ENCODE data around the gene SEMA6A.

SEMA6A gene

DNA sequence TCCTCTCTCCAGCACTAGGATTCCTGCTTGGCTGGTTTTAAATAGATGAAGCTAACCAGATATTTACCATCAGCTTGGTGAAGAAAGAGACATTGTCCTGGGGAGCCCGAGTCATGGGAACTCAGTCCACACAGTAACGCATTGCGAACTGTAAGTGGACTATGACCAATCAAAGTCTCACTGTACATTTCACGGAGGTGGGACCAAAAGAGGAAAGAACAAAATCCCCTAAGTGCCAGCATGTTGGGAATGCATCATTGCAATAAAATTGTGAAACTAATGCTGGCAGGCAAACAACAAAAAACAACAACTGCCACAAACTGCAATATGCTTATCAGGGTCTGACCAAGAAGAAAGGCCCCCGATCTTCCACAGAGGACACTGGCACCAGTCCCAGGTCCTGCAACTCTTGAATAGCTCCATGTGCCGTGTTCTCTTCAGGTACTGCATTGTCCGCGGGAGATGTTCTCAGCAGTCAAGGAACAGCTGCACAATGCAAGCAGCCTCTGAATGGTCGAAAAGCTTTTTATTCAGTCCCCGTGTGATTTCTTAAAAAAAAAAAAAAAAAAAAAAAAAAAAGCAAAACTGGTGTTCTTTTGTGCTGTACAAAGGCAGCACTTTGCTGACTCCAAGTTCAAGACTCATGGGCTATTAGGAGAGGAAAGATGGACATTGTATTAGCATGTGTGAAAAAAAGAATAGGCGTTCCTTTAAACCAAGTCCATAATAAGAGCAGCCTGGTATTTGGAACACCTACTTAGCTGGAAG lies 38.1 kb downstream of the SEMA6A start:
- H3K4me1 ChIP-seq (ENCODE audit: insufficient read depth, insufficient read length) = peaks cover 7% of the 10 kb centered on the region
- H3K27me3 ChIP-seq (ENCODE audit: insufficient read depth, insufficient read length) = no peaks in the 10 kb centered on the region
- TF ChIP-seq ZNF274 (IDR thresholded peaks at IDR 0.05; ENCODE audit: low read depth, low read length) (no peak), YY1 (IDR thresholded peaks at IDR 0.05; ENCODE audit: insufficient read depth, insufficient read length) (no peak), SUZ12 (IDR thresholded peaks at IDR 0.05; ENCODE audit: extremely low read depth, insufficient read depth, insufficient read length) (no peak)
- no peak overlapping the region for H3K9ac ChIP-seq (ENCODE audit: insufficient read length, low read depth)
- no peak for DNase-seq (ENCODE audit: low read depth, low spot score)
- no peaks in the 10 kb centered on the region for H3K9me3 ChIP-seq (ENCODE audit: insufficient read depth, low read length)
- no peak overlapping the region for H3K4me3 ChIP-seq (ENCODE audit: insufficient read length, low read depth)
- H3K36me3 ChIP-seq (ENCODE audit: insufficient read depth, insufficient read length, low read length) = peaks cover 3% of the 10 kb centered on the region

GRCh38 chr5:116534964-116535651 lies 39.5 kb downstream of the SEMA6A start:
- peaks cover 7% of the 10 kb centered on the region for H3K4me1 ChIP-seq (ENCODE audit: insufficient read depth, insufficient read length)

DNA sequence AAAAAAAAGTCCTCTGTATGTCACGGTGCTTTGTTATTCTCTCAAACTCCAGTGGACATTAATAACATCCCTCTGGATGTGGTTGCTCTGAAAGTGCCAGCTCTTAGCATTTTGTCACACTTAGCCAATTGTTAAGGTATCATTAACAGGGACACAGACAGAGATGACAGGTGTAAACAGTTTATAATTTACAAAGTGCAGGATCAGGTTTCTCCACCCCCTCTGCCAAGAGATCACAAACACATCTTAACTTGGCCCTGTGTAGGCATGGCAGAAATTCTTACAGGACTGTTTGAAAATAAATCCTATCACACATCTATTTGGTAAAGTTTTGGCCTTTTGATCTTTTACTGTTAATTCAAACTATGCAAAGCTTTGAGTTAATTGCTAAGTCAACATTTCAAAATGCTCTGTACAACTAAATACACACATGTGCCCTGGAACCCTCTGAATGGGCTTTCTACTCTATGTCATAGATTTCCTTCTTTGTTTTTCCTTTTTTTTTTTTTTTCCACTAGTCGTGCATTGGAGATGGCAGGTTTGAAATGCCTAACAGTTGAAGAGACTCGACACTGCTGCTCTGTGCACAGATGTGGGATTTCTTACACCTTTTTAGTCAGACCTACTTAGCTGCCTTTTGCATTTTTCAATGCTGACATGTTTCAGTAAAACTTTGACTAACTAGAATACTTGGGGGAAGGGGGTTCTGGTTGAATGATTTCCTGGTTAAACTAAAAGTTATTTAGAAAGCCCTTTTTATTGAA lies 41.7 kb downstream of the SEMA6A start:
- H3K4me1 ChIP-seq (ENCODE audit: insufficient read depth, insufficient read length) = peaks cover 7% of the 10 kb centered on the region
- no peaks in the 10 kb centered on the region for H3K9me3 ChIP-seq (ENCODE audit: insufficient read depth, low read length)
- H3K27me3 ChIP-seq (ENCODE audit: insufficient read depth, insufficient read length) = no peaks in the 10 kb centered on the region
- H3K36me3 ChIP-seq (ENCODE audit: insufficient read depth, insufficient read length, low read length) = no peaks in the 10 kb centered on the region
- H3K9ac ChIP-seq (ENCODE audit: insufficient read length, low read depth) = no peak overlapping the region
- no peak for DNase-seq (ENCODE audit: low read depth, low spot score)
- H3K4me3 ChIP-seq (ENCODE audit: insufficient read length, low read depth) = no peak overlapping the region
- TF ChIP-seq SUZ12 (IDR thresholded peaks at IDR 0.05; ENCODE audit: extremely low read depth, insufficient read depth, insufficient read length) (no peak), ZNF274 (IDR thresholded peaks at IDR 0.05; ENCODE audit: low read depth, low read length) (no peak), YY1 (IDR thresholded peaks at IDR 0.05; ENCODE audit: insufficient read depth, insufficient read length) (no peak)

More at GRCh38 chr5:116534964-116535651, 39.5 kb downstream of the SEMA6A start:
- no peaks in the 10 kb centered on the region for H3K27me3 ChIP-seq (ENCODE audit: insufficient read depth, insufficient read length)
- no peaks in the 10 kb centered on the region for H3K36me3 ChIP-seq (ENCODE audit: insufficient read depth, insufficient read length, low read length)
- no peak overlapping the region for H3K4me3 ChIP-seq (ENCODE audit: insufficient read length, low read depth)
- no peak for DNase-seq (ENCODE audit: low read depth, low spot score)
- no peak overlapping the region for H3K9ac ChIP-seq (ENCODE audit: insufficient read length, low read depth)
- TF ChIP-seq SUZ12 (IDR thresholded peaks at IDR 0.05; ENCODE audit: extremely low read depth, insufficient read depth, insufficient read length) = no peak
- no peak for TF ChIP-seq ZNF274 (IDR thresholded peaks at IDR 0.05; ENCODE audit: low read depth, low read length)
- TF ChIP-seq YY1 (IDR thresholded peaks at IDR 0.05; ENCODE audit: insufficient read depth, insufficient read length) = no peak
- H3K9me3 ChIP-seq (ENCODE audit: insufficient read depth, low read length) = no peaks in the 10 kb centered on the region

GRCh38 chr5:116531635-116532034 lies 43.0 kb downstream of the SEMA6A start:
- Histone ChIP-seq H3K4me1 (ENCODE audit: insufficient read depth, insufficient read length) (peaks cover 7% of the 10 kb centered on the region), H3K9me3 (ENCODE audit: insufficient read depth, low read length) (no peaks in the 10 kb centered on the region), H3K27me3 (ENCODE audit: insufficient read depth, insufficient read length) (no peaks in the 10 kb centered on the region), H3K4me3 (ENCODE audit: insufficient read length, low read depth) (no peak overlapping the region), H3K36me3 (ENCODE audit: insufficient read depth, insufficient read length, low read length) (no peaks in the 10 kb centered on the region), H3K9ac (ENCODE audit: insufficient read length, low read depth) (no peak overlapping the region)
- TF ChIP-seq ZNF274 (IDR thresholded peaks at IDR 0.05; ENCODE audit: low read depth, low read length) = no peak
- TF ChIP-seq YY1 (IDR thresholded peaks at IDR 0.05; ENCODE audit: insufficient read depth, insufficient read length) = no peak
- no peak for TF ChIP-seq SUZ12 (IDR thresholded peaks at IDR 0.05; ENCODE audit: extremely low read depth, insufficient read depth, insufficient read length)
- no peak for DNase-seq (ENCODE audit: low read depth, low spot score)

DNA sequence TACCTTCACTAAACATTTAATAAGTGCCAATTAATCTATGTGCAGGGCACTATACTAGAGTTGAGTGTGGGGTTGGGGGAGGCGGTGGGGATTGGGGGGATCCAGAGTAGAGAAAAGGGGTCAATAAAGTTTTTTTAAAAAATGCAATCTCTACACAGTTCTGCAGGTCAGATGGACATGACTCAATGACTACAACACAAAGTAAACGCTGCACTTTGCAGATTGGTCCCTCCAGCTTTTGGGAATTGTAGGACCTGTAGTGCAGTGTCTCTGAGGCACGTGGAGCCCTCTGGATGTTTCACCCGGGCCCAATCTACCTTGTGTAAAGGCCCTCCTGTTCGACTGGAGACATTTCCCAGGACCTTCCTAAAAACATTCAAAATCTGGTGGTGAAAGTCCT lies 43.5 kb downstream of the SEMA6A start:
- no peak for DNase-seq (ENCODE audit: low read depth, low spot score)
- Histone ChIP-seq H3K9me3 (ENCODE audit: insufficient read depth, low read length) (no peaks in the 10 kb centered on the region), H3K4me3 (ENCODE audit: insufficient read length, low read depth) (no peak overlapping the region), H3K4me1 (ENCODE audit: insufficient read depth, insufficient read length) (peaks cover 5% of the 10 kb centered on the region), H3K27me3 (ENCODE audit: insufficient read depth, insufficient read length) (no peaks in the 10 kb centered on the region), H3K9ac (ENCODE audit: insufficient read length, low read depth) (no peak overlapping the region), H3K36me3 (ENCODE audit: insufficient read depth, insufficient read length, low read length) (no peaks in the 10 kb centered on the region)
- TF ChIP-seq SUZ12 (IDR thresholded peaks at IDR 0.05; ENCODE audit: extremely low read depth, insufficient read depth, insufficient read length) (no peak), YY1 (IDR thresholded peaks at IDR 0.05; ENCODE audit: insufficient read depth, insufficient read length) (no peak), ZNF274 (IDR thresholded peaks at IDR 0.05; ENCODE audit: low read depth, low read length) (no peak)

GRCh38 chr5:116530276-116530675 lies 44.3 kb downstream of the SEMA6A start:
- H3K9ac ChIP-seq (ENCODE audit: insufficient read length, low read depth) = no peak overlapping the region
- DNase-seq (ENCODE audit: low read depth, low spot score) = no peak
- no peaks in the 10 kb centered on the region for H3K27me3 ChIP-seq (ENCODE audit: insufficient read depth, insufficient read length)
- H3K4me1 ChIP-seq (ENCODE audit: insufficient read depth, insufficient read length) = peaks cover 4% of the 10 kb centered on the region
- TF ChIP-seq YY1 (IDR thresholded peaks at IDR 0.05; ENCODE audit: insufficient read depth, insufficient read length) = no peak
- no peak for TF ChIP-seq ZNF274 (IDR thresholded peaks at IDR 0.05; ENCODE audit: low read depth, low read length)
- H3K36me3 ChIP-seq (ENCODE audit: insufficient read depth, insufficient read length, low read length) = no peaks in the 10 kb centered on the region
- no peak overlapping the region for H3K4me3 ChIP-seq (ENCODE audit: insufficient read length, low read depth)
- H3K9me3 ChIP-seq (ENCODE audit: insufficient read depth, low read length) = no peaks in the 10 kb centered on the region

- Histone ChIP-seq H3K9me3 (ENCODE audit: insufficient read depth, low read length) (no peaks in the 10 kb centered on the region), H3K36me3 (ENCODE audit: insufficient read depth, insufficient read length, low read length) (no peaks in the 10 kb centered on the region), H3K4me3 (ENCODE audit: insufficient read length, low read depth) (no peak overlapping the region), H3K4me1 (ENCODE audit: insufficient read depth, insufficient read length) (no peaks in the 10 kb centered on the region), H3K27me3 (ENCODE audit: insufficient read depth, insufficient read length) (no peaks in the 10 kb centered on the region), H3K9ac (ENCODE audit: insufficient read length, low read depth) (no peak overlapping the region)
- TF ChIP-seq ZNF274 (IDR thresholded peaks at IDR 0.05; ENCODE audit: low read depth, low read length) (no peak), YY1 (IDR thresholded peaks at IDR 0.05; ENCODE audit: insufficient read depth, insufficient read length) (no peak), SUZ12 (IDR thresholded peaks at IDR 0.05; ENCODE audit: extremely low read depth, insufficient read depth, insufficient read length) (no peak)
- DNase-seq (ENCODE audit: low read depth, low spot score) = no peak
These were observed 45.0 kb downstream of the SEMA6A start for GRCh38 chr5:116529615-116530014.
